AG04449 (cell line): ENCODE results near the gene QRFPR.
"Not testable (repeated sequence)": the region's sequence is repeated elsewhere in the genome, so short reads cannot be mapped to it uniquely, and the experiment has no call there.

Experiments used
- CTCF ChIA-PET: fragments of 350-600 bp; formaldehyde crosslinking; extraction: SDS; loops from one replicate; lab custom pipeline; 2021; ENCODE audit warnings: antibody characterized with exemption; lab: Yijun Ruan, JAX
- POLR2A ChIA-PET: fragments of 400-600, 350-600 bp; formaldehyde crosslinking; extraction: SDS; loops from one replicate; lab custom pipeline; 2020; ENCODE audit warnings: antibody characterized with exemption, inconsistent platforms; lab: Yijun Ruan, JAX
- DNase-seq: peaks from one replicate; pipeline ENCODE4 v3.0.0-alpha.2; 2010; ENCODE audit warnings: low read depth, low spot score
- H3K4me3 ChIP-seq: 2 replicates; pipeline ENCODE4 v1.5.1; 2011; ENCODE audit warnings: low read depth, mild to moderate bottlenecking, control low read depth, low read length
- CTCF ChIP-seq: IDR thresholded peaks from one replicate; pipeline ENCODE4 v1.5.1; 2011; ENCODE audit warnings: mild to moderate bottlenecking, moderate library complexity, low read length, control low read depth, inconsistent platforms; ENCODE audit not compliant: insufficient read depth; ENCODE audit errors: missing control alignments

QRFPR gene

DNA sequence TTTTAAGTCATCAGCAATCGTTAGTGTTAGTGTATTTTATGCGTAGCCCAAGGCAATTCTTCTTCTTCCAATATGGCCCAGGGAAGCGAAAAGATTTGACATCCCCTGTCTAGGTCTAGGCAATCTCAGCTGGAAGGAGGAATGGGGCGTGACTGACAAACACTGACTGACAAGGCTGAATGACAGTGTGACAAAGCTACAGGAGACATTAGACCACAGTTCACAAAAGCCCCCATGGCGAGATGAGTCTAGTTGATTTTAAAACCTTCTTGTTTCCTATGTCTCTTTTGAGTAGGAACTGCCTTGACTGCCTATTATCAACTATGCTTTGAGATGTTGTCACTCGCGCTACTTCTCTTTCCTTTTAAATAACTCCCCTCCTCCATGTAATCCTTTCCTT lies 42.3 kb downstream of the QRFPR start:
- H3K4me3 ChIP-seq: no peak overlapping the region
- CTCF ChIA-PET: no interaction called here
- TF ChIP-seq CTCF: no peak
- POLR2A ChIA-PET: no interaction called here
- DNase-seq: no peak

DNA sequence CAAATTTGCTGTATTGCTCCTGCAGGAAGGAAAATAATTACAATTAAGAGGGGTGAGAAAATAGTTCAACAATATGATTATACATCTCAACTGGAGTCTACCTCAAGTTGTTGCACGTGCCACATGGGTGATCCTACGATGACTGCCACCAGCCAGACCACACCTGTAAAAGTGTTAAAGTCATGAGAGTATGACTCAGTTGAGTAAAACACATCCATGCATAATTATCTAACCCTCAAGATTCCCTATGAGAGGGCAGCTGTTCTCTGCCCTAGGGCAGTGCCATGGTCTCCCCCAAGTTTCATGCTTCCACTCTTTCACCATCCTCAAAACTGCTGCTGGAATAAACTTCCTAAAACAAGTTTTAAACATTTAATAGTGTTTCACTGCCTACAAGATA lies 44.1 kb downstream of the QRFPR start:
- CTCF ChIA-PET: no interaction called here
- POLR2A ChIA-PET: no interaction called here
- TF ChIP-seq CTCF: no peak

DNA sequence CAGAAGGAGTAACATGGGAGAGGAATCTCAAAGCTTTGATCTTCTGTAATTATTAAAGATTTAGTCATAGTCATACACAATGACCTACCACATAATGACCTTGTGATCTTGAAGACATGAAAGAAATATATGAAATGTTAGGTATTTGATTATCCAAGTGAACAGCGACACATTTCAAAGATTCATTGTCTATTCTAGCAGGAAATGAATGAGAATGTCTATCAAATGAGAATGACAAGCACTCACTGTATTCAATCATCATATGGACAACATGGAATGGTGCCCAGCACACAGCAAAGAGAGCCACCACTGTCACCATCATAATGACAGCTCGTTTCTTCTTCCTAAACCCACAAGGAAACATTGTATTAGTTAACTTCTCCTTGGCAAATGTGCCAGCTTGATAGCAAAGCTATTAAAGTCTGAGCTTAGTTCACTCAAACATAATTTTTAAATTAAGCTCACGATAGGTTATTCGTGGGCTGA lies 50.6 kb downstream of the QRFPR start:
- POLR2A ChIA-PET: no interaction called here
- H3K4me3 ChIP-seq: no peak overlapping the region
- TF ChIP-seq CTCF: no peak
- no peak for DNase-seq
- CTCF ChIA-PET: no interaction called here

More for the DNA sequence above, 44.1 kb downstream of the QRFPR start:
- H3K4me3 ChIP-seq: no peak overlapping the region
- DNase-seq: no peak

- POLR2A ChIA-PET: no interaction called here
- CTCF ChIA-PET: no interaction called here
- DNase-seq: no peak
- no peak overlapping the region for H3K4me3 ChIP-seq
- no peak for TF ChIP-seq CTCF
Observed at GRCh38 chr4:121326597-121326996, 54.2 kb downstream of the QRFPR start.

GRCh38 chr4:121324331-121324730 lies 56.5 kb downstream of the QRFPR start:
- CTCF ChIA-PET: no interaction called here
- TF ChIP-seq CTCF: no peak
- no peak overlapping the region for H3K4me3 ChIP-seq
- POLR2A ChIA-PET: no interaction called here
- DNase-seq: no peak

DNA sequence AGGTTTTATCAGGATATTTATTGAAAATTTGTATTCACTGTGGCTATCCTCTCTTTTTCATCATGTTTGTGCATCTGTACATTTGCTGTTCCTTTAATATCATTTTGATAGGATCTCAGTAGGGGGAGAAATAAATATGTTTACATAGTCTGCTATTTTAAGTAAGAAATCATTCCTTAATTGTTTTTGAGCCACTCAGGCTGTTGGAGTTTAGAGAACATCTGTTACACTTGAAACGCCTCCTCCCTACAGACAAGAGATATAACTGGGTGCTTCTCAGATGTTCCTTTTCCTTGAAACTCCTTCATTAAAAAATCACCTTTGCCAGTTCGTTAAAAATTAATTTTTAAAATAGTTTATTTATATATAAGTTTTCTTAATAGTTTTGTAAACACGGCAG lies 59.4 kb downstream of the QRFPR start:
- no peak for TF ChIP-seq CTCF
- no peak overlapping the region for H3K4me3 ChIP-seq
- POLR2A ChIA-PET: no interaction called here
- CTCF ChIA-PET: no interaction called here
- no peak for DNase-seq

GRCh38 chr4:121316091-121316490 lies 64.7 kb downstream of the QRFPR start:
- ChIA-PET POLR2A (no interaction called here), CTCF (no interaction called here)
- TF ChIP-seq CTCF: no peak
- H3K4me3 ChIP-seq: no peak overlapping the region
- no peak for DNase-seq

GRCh38 chr4:121313430-121313829 lies 67.4 kb downstream of the QRFPR start:
- POLR2A ChIA-PET, H3K4me3 ChIP-seq, DNase-seq, CTCF ChIA-PET: not testable (repeated sequence)
